ENCODE measurements around the gene PFKFB4. TPM values are rescaled to one million over a fixed set of nuclear protein-coding genes. Genes with fewer than 3 reads are reported as not detected.

PFKFB4 gene
- polyA plus RNA-seq, 2 donors: 3.8 to 9.2 TPM

- no peak overlapping the region for H3K4me3 ChIP-seq (ENCODE audit: low read depth in 1 of 2, low read length in 2 of 2)
- H3K27ac ChIP-seq (ENCODE audit: low read depth in 2 of 2, low read length in 1 of 2): no peak overlapping the region
- H3K36me3 ChIP-seq (ENCODE audit: control insufficient read depth in 2 of 2, insufficient read depth in 2 of 2, low read length in 1 of 2): peaks cover 0 to 4% of the 10 kb centered on the region in 2 donors
- 87 to 90% methylated on average over 9 of the region's 9 CpGs for WGBS, 2 donors
- H3K27me3 ChIP-seq (ENCODE audit: control insufficient read depth in 1 of 2, insufficient read depth in 2 of 2, low read length in 2 of 2): no peaks in the 10 kb centered on the region
- no peaks in the 10 kb centered on the region for H3K9me3 ChIP-seq (ENCODE audit: control insufficient read depth in 2 of 2, insufficient read depth in 1 of 2, low read depth in 1 of 2, low read length in 1 of 2)
- H3K4me1 ChIP-seq (ENCODE audit: control insufficient read depth in 2 of 2, insufficient read depth in 2 of 2, low read length in 1 of 2): no peaks in the 10 kb centered on the region
Measured at GRCh38 chr3:48524970-48525369, 31.6 kb downstream of the PFKFB4 start.

GRCh38 chr3:48521635-48522034, 35.0 kb downstream of the PFKFB4 start:
- peaks cover 0 to 3% of the 10 kb centered on the region in 2 donors for H3K4me1 ChIP-seq (ENCODE audit: control insufficient read depth in 2 of 2, insufficient read depth in 2 of 2, low read length in 1 of 2)
- peaks cover 5 to 11% of the 10 kb centered on the region in 2 donors for H3K36me3 ChIP-seq (ENCODE audit: control insufficient read depth in 2 of 2, insufficient read depth in 2 of 2, low read length in 1 of 2)
- WGBS, 2 donors: 81 to 84% methylated on average over 6 of the region's 6 CpGs
- no peak overlapping the region for H3K4me3 ChIP-seq (ENCODE audit: low read depth in 1 of 2, low read length in 2 of 2)
- no peaks in the 10 kb centered on the region for H3K27me3 ChIP-seq (ENCODE audit: control insufficient read depth in 1 of 2, insufficient read depth in 2 of 2, low read length in 2 of 2)
- H3K9me3 ChIP-seq (ENCODE audit: control insufficient read depth in 2 of 2, insufficient read depth in 1 of 2, low read depth in 1 of 2, low read length in 1 of 2): no peaks in the 10 kb centered on the region
- no peak overlapping the region for H3K27ac ChIP-seq (ENCODE audit: low read depth in 2 of 2, low read length in 1 of 2)

- Histone ChIP-seq H3K27ac (ENCODE audit: low read depth in 2 of 2, low read length in 1 of 2) (no peak overlapping the region), H3K9me3 (ENCODE audit: control insufficient read depth in 2 of 2, insufficient read depth in 1 of 2, low read depth in 1 of 2, low read length in 1 of 2) (no peaks in the 10 kb centered on the region), H3K36me3 (ENCODE audit: control insufficient read depth in 2 of 2, insufficient read depth in 2 of 2, low read length in 1 of 2) (peaks cover 5 to 11% of the 10 kb centered on the region in 2 donors), H3K4me1 (ENCODE audit: control insufficient read depth in 2 of 2, insufficient read depth in 2 of 2, low read length in 1 of 2) (peaks cover 0 to 6% of the 10 kb centered on the region in 2 donors), H3K27me3 (ENCODE audit: control insufficient read depth in 1 of 2, insufficient read depth in 2 of 2, low read length in 2 of 2) (no peaks in the 10 kb centered on the region), H3K4me3 (ENCODE audit: low read depth in 1 of 2, low read length in 2 of 2) (no peak overlapping the region)
- WGBS, 2 donors: 97% methylated on average over 9 of the region's 9 CpGs
Measured at GRCh38 chr3:48519277-48519643, 37.3 kb downstream of the PFKFB4 start.

- H3K36me3 ChIP-seq (ENCODE audit: control insufficient read depth in 2 of 2, insufficient read depth in 2 of 2, low read length in 1 of 2): peaks cover 5 to 11% of the 10 kb centered on the region in 2 donors
- H3K9me3 ChIP-seq (ENCODE audit: control insufficient read depth in 2 of 2, insufficient read depth in 1 of 2, low read depth in 1 of 2, low read length in 1 of 2): no peaks in the 10 kb centered on the region
- H3K27me3 ChIP-seq (ENCODE audit: control insufficient read depth in 1 of 2, insufficient read depth in 2 of 2, low read length in 2 of 2): no peaks in the 10 kb centered on the region
- WGBS, 2 donors: 70 to 75% methylated on average over 12 of the region's 12 CpGs
- H3K4me1 ChIP-seq (ENCODE audit: control insufficient read depth in 2 of 2, insufficient read depth in 2 of 2, low read length in 1 of 2): peaks cover 0 to 6% of the 10 kb centered on the region in 2 donors
- no peak overlapping the region for H3K27ac ChIP-seq (ENCODE audit: low read depth in 2 of 2, low read length in 1 of 2)
- H3K4me3 ChIP-seq (ENCODE audit: low read depth in 1 of 2, low read length in 2 of 2): no peak overlapping the region
Measured at GRCh38 chr3:48518638-48519276, 37.8 kb downstream of the PFKFB4 start.

- Histone ChIP-seq H3K36me3 (ENCODE audit: control insufficient read depth in 2 of 2, insufficient read depth in 2 of 2, low read length in 1 of 2) (peaks cover 5 to 9% of the 10 kb centered on the region in 2 donors), H3K4me1 (ENCODE audit: control insufficient read depth in 2 of 2, insufficient read depth in 2 of 2, low read length in 1 of 2) (peaks cover 0 to 6% of the 10 kb centered on the region in 2 donors)
- 92% methylated on average over 6 of the region's 6 CpGs for WGBS, 2 donors
Measured at GRCh38 chr3:48518069-48518468, 38.5 kb downstream of the PFKFB4 start.

GRCh38 chr3:48516571-48516970, 40.0 kb downstream of the PFKFB4 start:
- H3K4me3 ChIP-seq (ENCODE audit: low read depth in 1 of 2, low read length in 2 of 2): no peak overlapping the region
- 57 to 61% methylated on average over 8 of the region's 8 CpGs for WGBS, 2 donors

More at GRCh38 chr3:48518069-48518468, 38.5 kb downstream of the PFKFB4 start:
- Histone ChIP-seq H3K4me3 (ENCODE audit: low read depth in 1 of 2, low read length in 2 of 2) (no peak overlapping the region), H3K27me3 (ENCODE audit: control insufficient read depth in 1 of 2, insufficient read depth in 2 of 2, low read length in 2 of 2) (no peaks in the 10 kb centered on the region), H3K27ac (ENCODE audit: low read depth in 2 of 2, low read length in 1 of 2) (no peak overlapping the region), H3K9me3 (ENCODE audit: control insufficient read depth in 2 of 2, insufficient read depth in 1 of 2, low read depth in 1 of 2, low read length in 1 of 2) (no peaks in the 10 kb centered on the region)

GRCh38 chr3:48514431-48515227, 42.0 kb downstream of the PFKFB4 start:
- Histone ChIP-seq H3K9me3 (ENCODE audit: control insufficient read depth in 2 of 2, insufficient read depth in 1 of 2, low read depth in 1 of 2, low read length in 1 of 2) (no peaks in the 10 kb centered on the region), H3K36me3 (ENCODE audit: control insufficient read depth in 2 of 2, insufficient read depth in 2 of 2, low read length in 1 of 2) (peaks cover 4 to 5% of the 10 kb centered on the region in 2 donors), H3K27me3 (ENCODE audit: control insufficient read depth in 1 of 2, insufficient read depth in 2 of 2, low read length in 2 of 2) (no peaks in the 10 kb centered on the region), H3K4me3 (ENCODE audit: low read depth in 1 of 2, low read length in 2 of 2) (no peak overlapping the region), H3K27ac (ENCODE audit: low read depth in 2 of 2, low read length in 1 of 2) (no peak overlapping the region), H3K4me1 (ENCODE audit: control insufficient read depth in 2 of 2, insufficient read depth in 2 of 2, low read length in 1 of 2) (peaks cover 0 to 6% of the 10 kb centered on the region in 2 donors)
- 85 to 86% methylated on average over 8 of the region's 8 CpGs for WGBS, 2 donors

More at GRCh38 chr3:48516571-48516970, 40.0 kb downstream of the PFKFB4 start:
- no peak overlapping the region for H3K27ac ChIP-seq (ENCODE audit: low read depth in 2 of 2, low read length in 1 of 2)
- H3K36me3 ChIP-seq (ENCODE audit: control insufficient read depth in 2 of 2, insufficient read depth in 2 of 2, low read length in 1 of 2): peaks cover 5 to 9% of the 10 kb centered on the region in 2 donors
- peaks cover 0 to 6% of the 10 kb centered on the region in 2 donors for H3K4me1 ChIP-seq (ENCODE audit: control insufficient read depth in 2 of 2, insufficient read depth in 2 of 2, low read length in 1 of 2)
- no peaks in the 10 kb centered on the region for H3K9me3 ChIP-seq (ENCODE audit: control insufficient read depth in 2 of 2, insufficient read depth in 1 of 2, low read depth in 1 of 2, low read length in 1 of 2)
- H3K27me3 ChIP-seq (ENCODE audit: control insufficient read depth in 1 of 2, insufficient read depth in 2 of 2, low read length in 2 of 2): no peaks in the 10 kb centered on the region

- Histone ChIP-seq H3K27me3 (ENCODE audit: control insufficient read depth in 1 of 2, insufficient read depth in 2 of 2, low read length in 2 of 2) (no peaks in the 10 kb centered on the region), H3K4me3 (ENCODE audit: low read depth in 1 of 2, low read length in 2 of 2) (no peak overlapping the region), H3K27ac (ENCODE audit: low read depth in 2 of 2, low read length in 1 of 2) (no peak overlapping the region), H3K4me1 (ENCODE audit: control insufficient read depth in 2 of 2, insufficient read depth in 2 of 2, low read length in 1 of 2) (peaks cover 0 to 3% of the 10 kb centered on the region in 2 donors), H3K9me3 (ENCODE audit: control insufficient read depth in 2 of 2, insufficient read depth in 1 of 2, low read depth in 1 of 2, low read length in 1 of 2) (no peaks in the 10 kb centered on the region), H3K36me3 (ENCODE audit: control insufficient read depth in 2 of 2, insufficient read depth in 2 of 2, low read length in 1 of 2) (no peaks in the 10 kb centered on the region)
- WGBS, 2 donors: 87 to 92% methylated on average over 4 of the region's 4 CpGs
Measured at GRCh38 chr3:48511551-48511950, 45.1 kb downstream of the PFKFB4 start.

GRCh38 chr3:48507256-48508061, 49.1 kb downstream of the PFKFB4 start:
- Histone ChIP-seq H3K27me3 (ENCODE audit: control insufficient read depth in 1 of 2, insufficient read depth in 2 of 2, low read length in 2 of 2) (no peaks in the 10 kb centered on the region), H3K4me1 (ENCODE audit: control insufficient read depth in 2 of 2, insufficient read depth in 2 of 2, low read length in 1 of 2) (peaks cover 8 to 9% of the 10 kb centered on the region in 2 donors), H3K36me3 (ENCODE audit: control insufficient read depth in 2 of 2, insufficient read depth in 2 of 2, low read length in 1 of 2) (peaks cover 0 to 2% of the 10 kb centered on the region in 2 donors), H3K4me3 (ENCODE audit: low read depth in 1 of 2, low read length in 2 of 2) (no peak overlapping the region), H3K9me3 (ENCODE audit: control insufficient read depth in 2 of 2, insufficient read depth in 1 of 2, low read depth in 1 of 2, low read length in 1 of 2) (no peaks in the 10 kb centered on the region), H3K27ac (ENCODE audit: low read depth in 2 of 2, low read length in 1 of 2) (peak overlapping the region; percentile 86 to 95)
- 28 to 32% methylated on average over 10 of the region's 10 CpGs for WGBS, 2 donors
